AG09319 (cell line): ENCODE measurements around the gene TMEM61.

ENCODE experiments used
- DNase-seq: peaks from one replicate; pipeline ENCODE4 v3.0.0-alpha.2; 2010; ENCODE audit warnings: low read depth; ENCODE audit errors: extremely low read depth
- TF ChIP-seq, protein P1 (sequence below): IDR thresholded peaks from 2 replicates; pipeline ENCODE4 v1.5.1; 2011; ENCODE audit warnings: low read depth, mild to moderate bottlenecking, inconsistent platforms, low read length, moderate library complexity

Gene TMEM61

DNA sequence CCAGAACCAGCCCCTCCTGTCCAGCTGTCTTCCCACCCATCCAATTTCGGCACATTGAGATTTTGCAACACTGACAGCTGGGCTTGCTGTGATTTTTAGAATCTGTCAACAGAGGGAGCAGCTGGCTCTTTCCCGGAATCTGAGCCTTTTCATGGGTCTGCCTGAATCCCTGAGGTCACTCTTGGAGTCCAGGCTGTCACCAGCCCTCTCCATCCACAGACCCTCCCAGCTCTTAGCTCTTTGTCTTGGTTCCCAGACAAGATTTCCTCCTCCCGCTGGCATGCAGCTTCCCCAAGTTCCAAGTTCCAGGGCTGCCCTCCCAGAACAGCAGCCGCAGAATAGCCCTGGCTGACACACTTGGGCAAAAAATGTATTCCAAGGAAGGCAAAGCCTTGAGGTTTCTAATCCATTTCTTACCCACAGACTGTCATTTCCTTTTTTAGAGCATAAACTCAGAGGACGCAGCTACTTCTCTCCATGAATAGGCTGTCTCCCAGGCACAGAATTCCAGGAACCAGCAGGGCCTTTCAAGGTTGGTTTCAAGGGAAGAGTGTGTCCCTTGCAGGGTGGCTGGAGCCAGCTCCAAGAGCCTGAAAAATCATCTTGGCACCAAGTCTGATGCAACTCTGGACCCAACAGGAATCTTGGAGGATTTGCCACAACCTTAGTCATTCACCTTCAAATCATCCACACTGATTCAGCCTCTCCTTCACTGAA is 7.1 kb upstream of the TMEM61 start:
- TF ChIP-seq, protein P1, sequence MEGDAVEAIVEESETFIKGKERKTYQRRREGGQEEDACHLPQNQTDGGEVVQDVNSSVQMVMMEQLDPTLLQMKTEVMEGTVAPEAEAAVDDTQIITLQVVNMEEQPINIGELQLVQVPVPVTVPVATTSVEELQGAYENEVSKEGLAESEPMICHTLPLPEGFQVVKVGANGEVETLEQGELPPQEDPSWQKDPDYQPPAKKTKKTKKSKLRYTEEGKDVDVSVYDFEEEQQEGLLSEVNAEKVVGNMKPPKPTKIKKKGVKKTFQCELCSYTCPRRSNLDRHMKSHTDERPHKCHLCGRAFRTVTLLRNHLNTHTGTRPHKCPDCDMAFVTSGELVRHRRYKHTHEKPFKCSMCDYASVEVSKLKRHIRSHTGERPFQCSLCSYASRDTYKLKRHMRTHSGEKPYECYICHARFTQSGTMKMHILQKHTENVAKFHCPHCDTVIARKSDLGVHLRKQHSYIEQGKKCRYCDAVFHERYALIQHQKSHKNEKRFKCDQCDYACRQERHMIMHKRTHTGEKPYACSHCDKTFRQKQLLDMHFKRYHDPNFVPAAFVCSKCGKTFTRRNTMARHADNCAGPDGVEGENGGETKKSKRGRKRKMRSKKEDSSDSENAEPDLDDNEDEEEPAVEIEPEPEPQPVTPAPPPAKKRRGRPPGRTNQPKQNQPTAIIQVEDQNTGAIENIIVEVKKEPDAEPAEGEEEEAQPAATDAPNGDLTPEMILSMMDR: peak; percentile 69
- no peak for DNase-seq

DNA sequence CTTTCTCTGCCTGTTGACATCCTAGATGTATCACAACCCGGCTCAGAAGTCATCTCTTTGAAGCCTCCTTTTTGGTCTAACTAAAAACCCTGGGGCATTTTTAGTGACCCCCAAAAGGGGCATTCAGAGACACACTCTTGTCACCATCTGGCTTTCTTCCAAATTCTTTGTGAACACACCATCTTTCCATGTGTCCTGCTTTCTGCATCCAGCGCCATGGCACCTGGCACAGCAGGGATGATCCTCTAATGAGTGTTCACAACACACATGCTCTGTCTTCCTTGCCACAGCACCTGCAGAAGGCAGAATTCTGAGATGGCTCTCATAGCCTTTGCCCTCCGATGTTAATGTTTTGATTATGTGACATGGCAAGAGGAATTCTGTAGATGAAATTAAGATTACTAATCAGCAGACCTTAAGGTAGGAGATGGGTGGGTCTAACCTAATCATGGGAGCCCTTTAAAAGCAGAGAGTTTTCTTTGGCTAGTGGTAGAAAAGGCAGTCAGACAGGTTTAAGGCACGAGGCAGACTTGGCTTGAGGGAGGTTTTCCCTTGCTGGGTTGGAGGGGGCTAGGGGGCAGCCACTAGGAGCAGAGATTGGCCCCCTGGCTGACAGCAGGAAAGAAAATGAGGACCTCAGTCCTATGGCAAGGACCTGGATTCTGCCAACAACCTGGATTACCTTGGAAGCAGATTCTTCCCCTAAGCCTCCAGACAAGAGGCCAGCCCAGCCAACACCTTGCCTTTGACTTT is 4.9 kb upstream of the TMEM61 start:
- TF ChIP-seq, protein P1: no peak
- no peak for DNase-seq

DNA sequence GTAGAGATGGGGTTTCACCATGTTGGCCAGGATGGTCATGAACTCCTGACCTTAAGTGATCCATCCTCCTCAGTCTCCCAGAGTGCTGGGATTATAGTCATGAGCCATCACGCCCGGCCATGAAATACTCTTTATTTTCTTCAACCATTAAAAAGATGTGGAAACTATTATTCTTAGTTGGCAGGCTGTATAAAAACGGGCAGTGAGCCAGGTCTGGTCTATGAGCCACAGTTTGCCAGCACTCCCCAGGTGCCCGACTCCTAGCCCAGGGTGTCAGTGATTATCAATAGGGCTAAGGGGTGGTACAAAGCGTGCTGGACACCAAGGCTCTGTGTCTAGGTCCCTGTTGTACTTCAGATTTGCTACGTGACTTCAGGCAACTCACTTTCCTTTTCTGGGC is 3.7 kb upstream of the TMEM61 start:
- no peak for DNase-seq
- TF ChIP-seq, protein P1: no peak

GRCh38 chr1:54977533-54978297 is 2.7 kb upstream of the TMEM61 start:
- DNase-seq: no peak
- TF ChIP-seq, protein P1: no peak

DNA sequence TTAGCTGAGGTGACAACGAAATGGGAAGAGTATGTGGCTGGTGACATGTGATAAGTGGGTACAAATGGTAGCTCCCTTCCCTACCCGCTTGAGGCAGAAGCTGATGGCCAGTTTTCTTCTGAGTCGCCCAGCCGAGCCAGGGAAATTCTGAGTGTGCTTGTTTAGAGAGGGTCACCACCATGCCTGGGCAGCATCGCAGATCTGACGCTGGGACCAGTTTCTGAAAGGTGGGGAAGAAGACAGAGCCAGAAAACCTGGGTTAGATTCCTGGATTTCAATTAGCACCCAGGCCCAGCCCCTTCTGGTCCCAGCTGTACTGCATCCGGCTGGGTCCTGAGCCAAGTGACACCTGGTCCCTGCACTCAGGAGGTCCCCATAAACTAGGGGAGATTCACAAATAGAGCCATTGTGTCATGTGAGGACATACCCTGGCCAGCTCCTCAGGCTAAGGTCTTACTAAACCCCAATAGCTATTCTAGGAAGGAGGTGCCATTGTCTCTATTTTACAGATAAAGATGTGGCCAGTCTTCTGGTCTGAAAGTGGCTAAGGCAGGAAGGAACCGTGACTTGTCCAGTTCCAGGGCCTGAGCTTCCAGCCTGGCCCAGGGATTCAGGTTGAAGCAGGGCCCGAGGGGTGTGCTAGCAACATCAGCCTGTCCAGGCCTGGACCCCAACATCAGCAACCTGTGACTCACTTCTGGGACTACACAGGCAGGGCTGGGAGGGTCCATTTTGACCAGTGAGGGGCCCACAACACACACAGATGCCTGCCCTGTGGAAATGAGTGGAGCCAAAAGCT is 1.7 kb upstream of the TMEM61 start:
- no peak for DNase-seq
- TF ChIP-seq, protein P1: no peak

- no peak for DNase-seq
- TF ChIP-seq, protein P1: no peak
Observed at GRCh38 chr1:54979327-54979891, 1.0 kb upstream of the TMEM61 start.
